KOPT-K1 (cell line): ENCODE data around the gene SMO.
"Not testable (repeated sequence)": the region's sequence is repeated elsewhere in the genome, so short reads cannot be mapped to it uniquely, and the experiment has no call there.

Source experiments
- H3K27ac ChIP-seq: fragments of 200-600 bp; sonication (generic); 2 replicates; pipeline ENCODE4 v1.5.1; 2016; ENCODE audit warnings: antibody characterized with exemption, mild to moderate bottlenecking, low read depth, low read length; ENCODE audit not compliant: poor library complexity, severe bottlenecking
- H3K36me3 ChIP-seq: fragments of 200-600 bp; sonication (generic); 2 replicates; pipeline ENCODE4 v1.5.1; 2017; ENCODE audit warnings: antibody characterized with exemption, mild to moderate bottlenecking, low read length, moderate library complexity; ENCODE audit not compliant: insufficient read depth
- H3K9me3 ChIP-seq: fragments of 200-600 bp; sonication (generic); 2 replicates; pipeline ENCODE4 v1.5.1; 2017; ENCODE audit warnings: antibody characterized with exemption, low read length, mild to moderate bottlenecking; ENCODE audit not compliant: insufficient read depth, poor library complexity, severe bottlenecking

Gene SMO

DNA sequence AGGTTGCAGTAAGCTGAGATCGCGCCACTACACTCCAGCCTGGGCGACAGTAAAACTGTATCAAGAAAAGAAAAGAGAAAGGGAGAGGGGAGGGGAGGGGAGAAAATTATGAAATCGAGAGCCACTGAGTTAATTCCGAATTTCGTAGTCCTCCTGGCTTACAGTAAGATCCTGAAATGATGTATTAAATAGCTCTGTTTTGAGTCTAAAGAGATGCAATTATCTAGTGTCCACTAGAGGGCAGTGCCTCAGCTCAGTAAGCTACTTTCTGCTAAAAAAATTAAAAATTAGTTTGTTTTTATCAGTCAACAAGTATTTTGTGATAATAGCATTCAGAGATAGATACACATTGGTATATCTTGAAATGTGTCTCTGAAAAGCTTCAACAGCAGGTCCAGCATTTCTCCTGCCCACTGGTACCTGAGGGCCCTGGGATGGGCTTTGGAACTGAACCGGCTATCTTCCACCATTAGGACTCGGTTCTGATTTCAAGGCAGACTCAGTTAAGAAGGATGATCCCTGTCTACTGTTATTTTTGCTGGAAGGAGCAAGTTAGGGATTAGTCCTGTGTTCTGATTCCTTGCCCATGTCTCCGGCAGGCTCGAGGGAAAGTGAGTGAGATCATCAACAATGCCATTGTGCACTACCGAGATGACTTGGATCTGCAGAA is 24.4 kb upstream of the SMO start:
- H3K27ac ChIP-seq: no peak overlapping the region
- H3K36me3 ChIP-seq: peaks cover 22% of the 10 kb centered on the region; the same call in 1 of the 2 replicates
- H3K9me3 ChIP-seq: no peaks in the 10 kb centered on the region

DNA sequence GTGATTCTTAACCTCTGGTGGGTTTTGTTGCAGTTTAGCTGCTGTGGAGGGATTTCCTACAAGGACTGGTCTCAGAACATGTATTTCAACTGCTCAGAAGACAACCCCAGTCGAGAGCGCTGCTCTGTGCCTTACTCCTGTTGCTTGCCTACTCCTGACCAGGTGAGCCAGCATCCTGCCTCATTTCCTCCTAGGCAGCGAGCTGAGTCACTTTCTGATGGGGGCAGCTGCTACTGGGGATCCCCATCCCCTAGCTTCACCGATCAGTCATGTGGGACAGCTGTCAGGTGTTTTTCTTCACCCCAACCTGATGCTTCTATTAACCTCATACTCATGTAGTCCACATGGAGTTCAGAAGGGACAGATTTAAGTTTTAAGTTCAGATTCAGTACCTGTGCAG is 21.7 kb upstream of the SMO start:
- H3K36me3 ChIP-seq: peaks cover 22% of the 10 kb centered on the region; the same call in 1 of the 2 replicates
- H3K9me3 ChIP-seq: no peaks in the 10 kb centered on the region
- no peak overlapping the region for H3K27ac ChIP-seq

DNA sequence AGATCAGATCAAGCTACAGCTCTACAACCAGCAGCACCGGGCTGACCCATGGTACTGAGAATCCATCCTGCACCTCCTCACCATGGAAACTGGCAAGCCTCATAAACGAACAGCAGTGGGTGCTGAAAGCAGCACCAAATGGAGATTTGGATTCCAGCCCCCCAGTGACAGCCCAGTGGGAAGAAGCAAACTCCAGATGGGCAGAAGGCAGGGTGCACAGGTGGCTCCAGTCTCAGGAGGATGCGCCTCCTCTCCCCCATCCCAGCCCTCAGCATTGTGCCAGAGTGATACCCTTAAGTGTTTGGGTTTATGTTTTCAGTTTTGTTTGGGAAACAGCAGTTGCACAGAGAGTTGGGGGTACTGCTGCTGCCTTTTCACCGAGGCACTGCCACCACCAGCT is 20.6 kb upstream of the SMO start:
- Histone ChIP-seq H3K36me3 (peaks cover 22% of the 10 kb centered on the region; the same call in 1 of the 2 replicates), H3K27ac (no peak overlapping the region)

DNA sequence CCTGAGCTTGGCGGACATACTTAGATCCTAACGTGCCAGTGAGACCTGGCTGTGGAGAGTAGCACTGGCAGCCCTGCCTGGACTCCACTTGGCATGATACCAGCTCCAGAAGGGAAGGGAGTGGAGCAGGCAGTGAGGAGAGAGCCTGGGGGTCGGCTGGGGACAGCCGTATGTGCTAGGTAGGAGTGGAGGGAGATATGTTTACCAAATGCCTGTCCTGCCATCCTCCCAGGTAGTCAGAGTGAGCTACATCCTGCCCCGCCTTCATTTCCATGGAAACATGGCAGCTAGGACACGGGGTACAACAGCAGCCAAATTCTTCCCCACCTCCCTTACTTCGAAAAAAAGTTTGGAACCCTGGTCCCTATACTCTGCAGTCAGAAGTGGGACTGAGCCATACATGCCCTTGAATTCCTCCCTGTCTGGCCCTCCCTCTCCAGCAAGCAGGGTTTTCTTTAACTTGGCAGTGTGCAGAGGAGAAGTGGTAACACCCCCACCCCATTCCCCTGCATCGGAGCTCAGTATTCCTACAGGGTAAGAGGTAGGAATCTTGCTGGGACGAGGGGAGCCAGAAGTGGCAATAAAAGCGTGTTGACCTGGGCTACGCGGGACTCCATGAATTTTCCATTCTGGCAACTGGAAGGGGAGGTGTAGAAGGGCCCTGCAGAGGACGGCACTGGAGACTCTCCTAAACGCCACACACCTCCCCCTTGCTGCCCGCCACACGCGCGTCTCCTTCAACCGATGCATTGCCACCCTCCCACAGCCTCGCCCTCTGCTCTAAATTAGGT is 20.0 kb upstream of the SMO start:
- no peaks in the 10 kb centered on the region for H3K9me3 ChIP-seq
- H3K36me3 ChIP-seq: peaks cover 22% of the 10 kb centered on the region; the same call in 1 of the 2 replicates
- no peak overlapping the region for H3K27ac ChIP-seq

More for the DNA sequence above, 20.6 kb upstream of the SMO start:
- no peaks in the 10 kb centered on the region for H3K9me3 ChIP-seq

DNA sequence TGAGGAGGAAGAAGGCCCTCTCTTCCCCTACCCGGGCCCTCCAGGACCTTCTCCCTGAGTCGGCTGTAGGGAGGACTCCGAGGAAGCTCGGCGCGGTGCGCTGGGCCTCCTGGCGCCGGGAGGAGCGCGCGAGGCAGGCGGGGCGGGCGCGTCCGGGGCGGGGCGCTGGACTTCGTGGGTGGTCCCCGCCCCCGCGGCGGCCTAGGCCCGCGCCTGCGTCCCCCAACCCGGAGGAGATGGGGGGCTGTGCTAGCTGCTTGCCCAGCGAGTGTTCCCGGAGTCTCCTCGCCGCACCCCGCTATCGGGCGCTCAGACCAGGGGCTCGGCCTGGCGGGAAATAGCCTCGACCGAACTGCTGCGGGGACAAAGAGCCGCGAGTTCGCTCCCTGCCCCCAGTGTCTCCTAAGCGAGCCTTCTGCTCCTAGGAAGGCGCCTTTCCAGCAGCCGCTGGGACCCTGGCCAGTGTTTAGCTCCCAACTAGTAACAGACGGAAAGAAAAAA is 19.2 kb upstream of the SMO start:
- H3K36me3 ChIP-seq: peaks cover 21% of the 10 kb centered on the region; the same call in 1 of the 2 replicates
- no peaks in the 10 kb centered on the region for H3K9me3 ChIP-seq
- no peak overlapping the region for H3K27ac ChIP-seq

DNA sequence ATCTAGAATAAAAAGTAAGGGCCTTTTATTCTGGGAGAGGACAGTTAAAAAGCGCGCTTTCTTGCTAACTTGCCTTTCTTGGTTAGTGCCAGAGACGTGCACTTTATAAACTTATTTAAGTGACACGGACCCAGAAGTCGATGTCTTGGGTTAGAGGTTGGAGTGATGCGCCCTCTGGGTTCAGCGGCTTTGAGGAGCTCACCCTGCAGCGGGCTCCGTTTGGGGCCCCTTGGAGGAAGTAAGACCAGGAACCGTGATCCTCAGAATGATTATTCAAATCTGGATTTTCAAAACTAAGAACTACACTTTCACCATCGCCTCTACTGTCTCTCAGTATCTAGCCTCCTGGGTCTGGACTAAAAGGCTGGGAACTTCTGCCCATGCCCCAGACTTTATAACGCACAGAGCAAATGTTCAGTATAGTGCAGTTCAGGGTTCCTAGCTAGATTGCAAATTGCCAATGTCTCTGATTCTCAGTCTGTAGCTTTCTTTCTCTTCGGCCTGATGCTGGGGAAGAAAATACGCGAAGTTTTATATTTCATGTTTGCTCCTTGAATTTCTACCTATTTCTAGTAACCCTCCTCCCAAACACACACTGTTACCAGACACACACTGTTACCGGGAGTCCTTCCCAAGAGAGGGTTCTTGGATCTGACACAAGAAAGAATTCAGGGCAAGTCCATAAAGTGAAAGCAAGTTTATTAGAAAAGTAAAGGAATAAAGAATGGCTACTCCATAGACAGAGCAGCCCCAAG is 18.6 kb upstream of the SMO start:
- H3K9me3 ChIP-seq: no peaks in the 10 kb centered on the region
- peaks cover 18% of the 10 kb centered on the region; the same call in 1 of the 2 replicates for H3K36me3 ChIP-seq
- H3K27ac ChIP-seq: no peak overlapping the region

DNA sequence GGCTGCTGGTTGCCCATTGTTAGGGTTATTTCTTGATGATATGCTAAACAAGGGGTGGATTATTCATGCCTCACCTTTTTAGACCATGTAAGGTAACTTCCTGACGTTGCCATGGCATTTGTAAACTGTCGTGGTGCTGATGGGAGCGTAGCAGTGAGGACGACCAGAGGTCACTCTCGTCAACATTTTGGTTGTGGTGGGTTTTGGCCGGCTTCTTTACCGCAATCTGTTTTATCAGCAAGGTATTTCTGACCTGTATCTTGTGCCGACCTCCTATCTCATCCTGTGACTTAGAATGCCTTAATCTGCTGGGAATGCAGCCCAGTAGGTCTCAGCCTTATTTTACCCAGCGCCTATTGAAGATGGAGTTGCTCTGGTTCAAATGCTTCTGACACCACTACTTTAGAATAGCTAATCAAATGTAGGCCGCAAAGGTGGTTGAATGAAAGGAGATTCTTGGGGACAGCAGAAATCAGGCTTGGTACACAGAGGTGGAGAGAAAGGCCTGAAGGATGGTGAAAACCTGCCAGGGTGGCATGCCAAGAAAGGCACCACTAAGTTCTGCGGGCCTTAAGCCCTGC is 17.9 kb upstream of the SMO start:
- Histone ChIP-seq H3K27ac (no peak overlapping the region), H3K9me3 (no peaks in the 10 kb centered on the region)

DNA sequence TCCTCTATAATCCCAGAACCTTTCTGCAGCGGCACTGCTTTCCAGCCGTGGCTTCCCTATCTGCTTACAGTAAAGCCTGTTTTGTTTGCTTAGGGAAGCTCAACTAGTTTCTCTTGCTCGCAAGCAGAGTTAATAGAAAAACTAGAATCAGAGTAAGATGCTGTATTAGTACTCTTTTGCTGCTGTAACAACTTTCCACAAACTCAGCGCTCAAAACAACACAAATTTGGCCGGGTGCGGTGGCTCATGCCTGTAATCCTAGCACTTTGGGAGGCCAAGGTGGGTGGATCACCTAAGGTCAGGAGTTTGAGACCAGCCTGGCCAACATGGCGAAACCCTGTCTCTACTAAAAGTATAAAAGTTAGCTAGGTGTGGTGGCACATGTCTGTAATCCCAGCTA is 14.6 kb upstream of the SMO start:
- H3K9me3 ChIP-seq, H3K36me3 ChIP-seq, H3K27ac ChIP-seq: not testable (repeated sequence)

More for the DNA sequence above, 17.9 kb upstream of the SMO start:
- peaks cover 18% of the 10 kb centered on the region; the same call in 1 of the 2 replicates for H3K36me3 ChIP-seq

DNA sequence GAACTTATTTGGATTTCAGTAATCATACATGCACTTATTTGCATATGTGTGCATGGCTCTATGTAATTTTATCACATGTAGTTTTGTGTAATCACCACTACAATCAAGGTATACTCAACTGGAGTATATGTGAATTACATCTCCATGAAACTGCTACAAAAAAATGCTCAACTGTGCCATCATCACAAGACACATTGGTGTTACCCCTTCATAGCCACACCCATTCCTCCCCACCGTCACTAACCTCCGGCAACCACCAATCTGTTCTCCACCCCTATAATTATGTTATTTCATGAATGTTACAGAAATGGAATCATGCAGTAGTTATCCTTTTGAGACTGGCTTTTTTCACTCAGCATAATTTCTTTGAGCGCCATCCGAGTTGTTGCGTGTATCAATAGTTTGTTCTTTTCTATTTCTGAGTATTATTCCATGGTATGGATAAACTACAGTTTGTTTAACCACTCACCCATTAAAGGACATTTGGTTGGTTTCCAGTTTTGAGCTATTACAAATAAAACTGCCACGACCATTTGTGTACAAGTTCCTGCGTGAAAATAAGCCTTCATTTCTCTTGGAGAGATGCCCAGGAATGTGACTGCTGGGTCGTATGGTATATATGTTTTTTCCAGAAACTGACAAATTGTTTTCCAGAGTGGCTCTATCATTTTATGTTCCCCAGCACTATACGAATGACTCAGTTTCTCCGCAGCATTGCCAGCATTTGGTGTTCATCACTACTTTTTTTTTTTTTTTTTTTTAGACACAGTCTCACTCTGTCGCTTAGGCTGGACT is 11.3 kb upstream of the SMO start:
- Histone ChIP-seq H3K9me3 (no peaks in the 10 kb centered on the region), H3K36me3 (no peaks in the 10 kb centered on the region), H3K27ac (no peak overlapping the region)

DNA sequence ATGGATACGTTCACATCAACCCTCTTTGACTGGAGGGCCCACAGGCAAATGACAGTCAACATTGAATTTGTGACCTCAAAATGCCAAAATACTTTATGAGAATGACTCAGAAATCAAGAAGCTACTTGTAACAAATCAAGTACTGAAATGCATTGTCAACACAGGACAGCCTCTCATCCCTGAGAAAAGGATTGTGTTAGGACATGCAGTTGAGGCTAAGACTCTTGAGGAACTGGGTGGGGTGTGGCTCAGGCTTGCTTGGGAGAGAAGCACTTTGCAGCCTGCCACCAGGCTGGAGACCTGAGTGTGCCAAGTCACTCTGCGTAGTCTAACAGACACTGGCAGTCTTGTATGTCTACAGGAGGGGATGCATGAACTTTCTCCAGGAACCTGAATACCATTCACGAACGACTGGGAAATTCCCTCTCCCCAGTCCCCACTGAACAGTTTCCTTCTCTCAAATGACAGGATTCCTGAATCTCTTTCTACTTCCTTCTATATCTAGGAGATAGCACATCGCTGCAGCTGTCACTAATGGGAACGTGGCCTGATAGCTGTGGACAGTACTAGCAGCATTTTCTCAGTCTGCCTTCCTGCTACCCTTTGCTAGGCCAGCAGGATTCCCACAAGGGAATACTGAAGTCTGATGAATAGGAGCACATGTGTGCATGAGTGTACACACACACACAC is 3.3 kb upstream of the SMO start:
- Histone ChIP-seq H3K9me3 (no peaks in the 10 kb centered on the region), H3K36me3 (no peaks in the 10 kb centered on the region), H3K27ac (no peak overlapping the region)

DNA sequence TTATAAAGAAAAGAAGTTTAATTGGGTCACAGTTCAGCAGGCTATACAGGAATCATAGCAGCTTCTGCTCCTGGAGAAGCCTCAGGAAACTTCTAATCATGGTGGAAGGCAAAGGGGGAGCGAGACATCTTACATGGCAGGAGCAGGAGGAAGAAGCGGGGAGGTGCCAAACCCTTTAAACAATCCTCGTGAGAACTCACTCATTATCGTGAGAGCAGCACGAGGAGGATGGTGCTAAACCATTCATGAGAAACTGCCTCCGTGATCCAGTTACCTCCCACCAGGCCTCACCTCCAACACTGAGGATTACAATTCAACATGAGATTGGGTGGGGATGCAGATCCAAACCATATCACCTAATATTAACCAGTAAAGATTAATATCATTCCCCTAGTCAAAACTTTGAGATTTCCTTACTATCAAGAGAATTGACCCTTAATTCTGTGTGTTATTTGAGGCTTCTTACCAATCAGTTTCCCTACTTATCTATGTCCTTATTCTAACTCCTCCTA is 1.6 kb upstream of the SMO start:
- H3K36me3 ChIP-seq: no peaks in the 10 kb centered on the region
- H3K27ac ChIP-seq: no peak overlapping the region
- H3K9me3 ChIP-seq: no peaks in the 10 kb centered on the region

DNA sequence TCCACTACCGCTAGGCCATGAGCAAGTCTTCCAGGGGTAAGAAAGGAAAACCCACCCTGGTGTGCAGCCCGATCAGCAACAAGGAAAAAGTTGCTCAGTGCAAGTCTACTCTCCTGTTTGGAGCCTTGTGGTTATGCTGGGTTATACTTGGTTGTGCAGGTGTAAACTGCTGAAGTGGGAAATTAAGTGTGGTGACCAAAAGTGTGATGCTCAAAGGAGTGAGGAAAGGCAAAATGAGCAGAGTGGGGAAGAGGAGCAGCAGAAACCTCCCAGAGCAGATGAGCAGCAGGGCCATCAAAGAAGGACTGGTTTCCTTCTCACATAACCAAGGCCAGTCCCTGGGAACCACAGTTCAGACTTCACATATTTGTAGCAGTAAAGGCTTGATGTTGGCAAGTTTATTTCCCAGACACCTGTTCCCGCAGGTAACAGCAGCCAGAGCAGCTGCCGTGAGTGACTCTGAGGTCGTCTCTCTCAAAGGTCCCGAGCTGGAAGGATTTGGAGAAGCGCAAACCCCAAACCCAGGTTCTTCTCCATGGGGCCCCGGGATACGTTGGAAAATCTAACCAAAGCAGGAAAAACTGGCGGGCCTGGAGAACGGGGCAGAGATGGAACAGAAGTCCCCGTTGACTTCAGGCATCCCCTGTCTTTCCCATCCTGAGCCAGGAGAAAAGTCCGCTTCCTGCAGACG is 607 bp upstream of the SMO start:
- Histone ChIP-seq H3K27ac (peak overlapping the region; percentile 48), H3K9me3 (no peaks in the 10 kb centered on the region), H3K36me3 (no peaks in the 10 kb centered on the region)
